Measurements from ENCODE around the gene FARP1. TPM values are rescaled to one million over a fixed set of nuclear protein-coding genes. Genes with fewer than 3 reads are reported as not detected.

The FARP1 gene
- polyA plus RNA-seq, 2 of the 4 experiments (the other 2 are of a cell fraction): 9.4 to 13.0 TPM

- H3K4me3 ChIP-seq: no peak overlapping the region
- TF ChIP-seq SREBF2 (IDR thresholded peaks at IDR 0.05) (no peak), ZC3H11A (IDR thresholded peaks at IDR 0.05) (no peak)
- DNase-seq (ENCODE audit: low read depth in 1 of 2, low spot score in 1 of 2): no peak
- peaks cover 85% of the 10 kb centered on the region for H3K4me1 ChIP-seq
- no peak for FAIRE-seq
- ChIA-PET CTCF (interaction anchor here (1.3 to 3.1 kb wide), 3 partner anchors 22 to 167 kb away, joined by 4 to 12 read pairs (median 4); no protein-coding TSS in a partner anchor), POLR2A (no interaction called here)
- H3K27ac ChIP-seq: peak overlapping the region; percentile 93 to 98; a peak in 5 of 6 replicates
- ATAC-seq: no peak
- no peak overlapping the region for H3K4me2 ChIP-seq
- WGBS (ENCODE audit: missing lambda C conversion rate): 89% methylated on average over 5 of the region's 5 CpGs
- no peaks in the 10 kb centered on the region for H3K9me3 ChIP-seq
Measured at GRCh38 chr13:98487016-98487415, 344.1 kb downstream of the FARP1 start.

GRCh38 chr13:98487522-98487921 lies 344.6 kb downstream of the FARP1 start:
- FAIRE-seq: no peak
- Histone ChIP-seq H3K9me3 (no peaks in the 10 kb centered on the region), H3K27ac (peak overlapping the region; percentile 38 to 98; a peak in 5 of 6 replicates), H3K4me3 (no peak overlapping the region), H3K4me2 (no peak overlapping the region), H3K4me1 (peaks cover 85% of the 10 kb centered on the region)
- DNase-seq (ENCODE audit: low read depth in 1 of 2, low spot score in 1 of 2): no peak
- WGBS (ENCODE audit: missing lambda C conversion rate): 86% methylated on average over 5 of the region's 5 CpGs
- ChIA-PET CTCF (interaction anchor here (1.3 to 1.8 kb wide), 4 partner anchors 37 to 186 kb away, joined by 3 to 4 read pairs (median 4); no protein-coding TSS in a partner anchor), POLR2A (no interaction called here)
- TF ChIP-seq MAX (IDR thresholded peaks at IDR 0.05) (no peak), ZSCAN20 (CRISPR knock-in tag; IDR thresholded peaks at IDR 0.05) (no peak), HOXA7 (CRISPR knock-in tag; IDR thresholded peaks at IDR 0.05) (no peak), BHLHE40 (IDR thresholded peaks at IDR 0.05; ENCODE audit: low read depth, low read length) (no peak), CTCF (IDR thresholded peaks at IDR 0.05) (no peak), RARB (CRISPR knock-in tag; IDR thresholded peaks at IDR 0.05) (no peak), EP300 (IDR thresholded peaks at IDR 0.05) (no peak), PBX3 (IDR thresholded peaks at IDR 0.05) (no peak), ATOH8 (CRISPR knock-in tag; IDR thresholded peaks at IDR 0.05; ENCODE audit: low read depth) (no peak), PHF8 (IDR thresholded peaks at IDR 0.05; ENCODE audit: borderline replicate concordance, low read depth) (no peak), RAD21 (conservative IDR thresholded peaks at IDR 0.05 in 1 of 2, IDR thresholded peaks at IDR 0.05 in 1 of 2) (no peak), HMGXB4 (CRISPR knock-in tag; IDR thresholded peaks at IDR 0.05; ENCODE audit: borderline replicate concordance) (no peak), GATA3 (IDR thresholded peaks at IDR 0.05; ENCODE audit: borderline replicate concordance) (no peak), POLR2A (IDR thresholded peaks at IDR 0.05; ENCODE audit: low read length) (no peak), ZNF302 (CRISPR knock-in tag; IDR thresholded peaks at IDR 0.05) (no peak), NPAS2 (CRISPR knock-in tag; IDR thresholded peaks at IDR 0.05; ENCODE audit: borderline replicate concordance) (no peak), REST (IDR thresholded peaks at IDR 0.05) (no peak)
- ATAC-seq: no peak

Measured in A549 (cell line).